Nephron progenitor cell (in vitro differentiated cells): Measurements from ENCODE around the gene SIVA1.

Source experiments
- DNase-seq: peaks from one replicate; pipeline ENCODE4 v3.0.0; 2021
- H3K27ac Mint-ChIP-seq: 2 replicates; pipeline ENCODE4 v1.8.0; 2021; ENCODE audit warnings: mild to moderate bottlenecking, moderate library complexity, mixed read lengths
- H3K27me3 Mint-ChIP-seq: 2 replicates; pipeline ENCODE4 v1.8.0; 2021; ENCODE audit warnings: mild to moderate bottlenecking, low read depth, mixed read lengths; ENCODE audit not compliant: poor library complexity
- H3K36me3 Mint-ChIP-seq: 2 replicates; pipeline ENCODE4 v1.8.0; 2021; ENCODE audit warnings: low read depth, mixed read lengths
- H3K4me1 Mint-ChIP-seq: 2 replicates; pipeline ENCODE4 v1.8.0; 2021; ENCODE audit warnings: mixed read lengths
- H3K4me3 Mint-ChIP-seq: 2 replicates; pipeline ENCODE4 v1.8.0; 2021; ENCODE audit warnings: mild to moderate bottlenecking, moderate library complexity, mixed read lengths
- H3K9me3 Mint-ChIP-seq: 2 replicates; pipeline ENCODE4 v1.8.0; 2021; ENCODE audit warnings: mild to moderate bottlenecking, moderate library complexity, mixed read lengths
- CTCF ChIP-seq: fragments of 200-600 bp; sonication (generic); IDR thresholded peaks from 2 replicates; pipeline ENCODE4 v1.5.0; 2021; ENCODE audit warnings: antibody characterized with exemption

SIVA1 gene

GRCh38 chr14:104732355-104732804, 20.6 kb upstream of the SIVA1 start:
- H3K27me3 Mint-ChIP-seq = peaks cover 17% of the 10 kb centered on the region
- DNase-seq = no peak

GRCh38 chr14:104732931-104733681, 19.8 kb upstream of the SIVA1 start:
- no peak for TF ChIP-seq CTCF
- Mint-ChIP-seq H3K27ac (no peak overlapping the region), H3K4me1 (peaks cover 17% of the 10 kb centered on the region), H3K4me3 (no peak overlapping the region), H3K36me3 (no peaks in the 10 kb centered on the region), H3K9me3 (no peaks in the 10 kb centered on the region), H3K27me3 (peaks cover 10% of the 10 kb centered on the region)
- no peak for DNase-seq

More at GRCh38 chr14:104732355-104732804, 20.6 kb upstream of the SIVA1 start:
- TF ChIP-seq CTCF = no peak
- Mint-ChIP-seq H3K9me3 (no peaks in the 10 kb centered on the region), H3K4me1 (peaks cover 17% of the 10 kb centered on the region), H3K36me3 (no peaks in the 10 kb centered on the region), H3K27ac (peak overlapping the region; percentile 54), H3K4me3 (no peak overlapping the region)

GRCh38 chr14:104734051-104734587, 18.8 kb upstream of the SIVA1 start:
- H3K4me3 Mint-ChIP-seq = no peak overlapping the region
- no peak for DNase-seq
- no peak overlapping the region for H3K27ac Mint-ChIP-seq
- H3K4me1 Mint-ChIP-seq = peaks cover 17% of the 10 kb centered on the region
- H3K9me3 Mint-ChIP-seq = no peaks in the 10 kb centered on the region
- H3K27me3 Mint-ChIP-seq = no peaks in the 10 kb centered on the region
- no peak for TF ChIP-seq CTCF
- no peaks in the 10 kb centered on the region for H3K36me3 Mint-ChIP-seq

GRCh38 chr14:104734601-104734990, 18.4 kb upstream of the SIVA1 start:
- peaks cover 17% of the 10 kb centered on the region for H3K4me1 Mint-ChIP-seq
- H3K4me3 Mint-ChIP-seq = no peak overlapping the region
- no peaks in the 10 kb centered on the region for H3K9me3 Mint-ChIP-seq
- H3K27me3 Mint-ChIP-seq = no peaks in the 10 kb centered on the region
- TF ChIP-seq CTCF = no peak
- no peaks in the 10 kb centered on the region for H3K36me3 Mint-ChIP-seq
- H3K27ac Mint-ChIP-seq = no peak overlapping the region
- no peak for DNase-seq

- H3K36me3 Mint-ChIP-seq = peaks cover 2% of the 10 kb centered on the region
- no peaks in the 10 kb centered on the region for H3K27me3 Mint-ChIP-seq
- H3K4me1 Mint-ChIP-seq = peaks cover 17% of the 10 kb centered on the region
- H3K9me3 Mint-ChIP-seq = no peaks in the 10 kb centered on the region
- DNase-seq = no peak
- no peak overlapping the region for H3K27ac Mint-ChIP-seq
- TF ChIP-seq CTCF = no peak
- no peak overlapping the region for H3K4me3 Mint-ChIP-seq
Measured at GRCh38 chr14:104734991-104735779, 17.8 kb upstream of the SIVA1 start.
